ENCODE results near the gene TMEM141. TPM values are rescaled to one million over a fixed set of nuclear protein-coding genes. Genes with fewer than 3 reads are reported as not detected.

TMEM141 gene
- total and polyA plus RNA-seq, 2 of the 8 experiments (the other 6 are each of a cell fraction or from before 2014, with no cell fraction given): 51.1 to 137 TPM

- ChIA-PET POLR2A (ENCODE audit: partially characterized antibody) (interaction anchor here (0.6 to 10.8 kb wide), 5 partner anchors 8 to 54 kb away, joined by 3 to 96 read pairs (median 3); partner anchors contain the start of gene RABL6), CTCF (ENCODE audit: partially characterized antibody) (interaction anchor here (0.9 to 17.4 kb wide), 7 partner anchors 9 to 35 kb away, joined by 3 to 131 read pairs (median 4); partner anchors contain the start of gene AJM1)
- H3K36me3 ChIP-seq (ENCODE audit: control insufficient read depth in 2 of 4, insufficient read depth in 4 of 4, low read length in 3 of 4): peaks cover 5 to 22% (median 11%) of the 10 kb centered on the region in 4 experiments
- no peak overlapping the region for H2AFZ ChIP-seq (ENCODE audit: low read length)
- peaks cover 7 to 22% of the 10 kb centered on the region in 2 experiments for H4K20me1 ChIP-seq (replicated peaks in 1 of 2; ENCODE audit: control insufficient read depth in 1 of 2, insufficient read depth in 2 of 2, low read length in 2 of 2)
- no peak overlapping the region for H3K4me3 ChIP-seq (ENCODE audit: extremely low read depth in 1 of 4, insufficient read depth in 2 of 4, low read depth in 3 of 4, low read length in 4 of 4)
- H3K4me2 ChIP-seq (ENCODE audit: insufficient read depth in 1 of 2, low read depth in 2 of 2, low read length in 2 of 2): no peak overlapping the region
- H2BK15ac ChIP-seq (ENCODE audit: low read length): no peak overlapping the region
- H2AK5ac ChIP-seq (ENCODE audit: low read depth, low read length): no peak overlapping the region
- no peak overlapping the region for H3K9ac ChIP-seq (replicated peaks in 1 of 4; ENCODE audit: extremely low read depth in 1 of 4, low read depth in 3 of 4, low read length in 3 of 4)
- H3K23ac ChIP-seq (ENCODE audit: insufficient read length): no peak overlapping the region
- no peaks in the 10 kb centered on the region for H3K27me3 ChIP-seq (replicated peaks in 1 of 4; ENCODE audit: control insufficient read depth in 3 of 4, extremely low read depth in 1 of 4, insufficient read depth in 3 of 4, low read length in 3 of 4)
- no peak overlapping the region for H3K14ac ChIP-seq (ENCODE audit: insufficient read length)
- no peaks in the 10 kb centered on the region for H3K4me1 ChIP-seq (replicated peaks in 1 of 4; ENCODE audit: control insufficient read depth in 3 of 4, insufficient read depth in 4 of 4, low read length in 3 of 4)
- no peaks in the 10 kb centered on the region for H3K9me3 ChIP-seq (ENCODE audit: insufficient read depth in 2 of 2, low read depth in 1 of 2, low read length in 1 of 2)
- H4K5ac ChIP-seq (ENCODE audit: insufficient read length, low read depth, low read length): no peak overlapping the region
- no peak overlapping the region for H4K91ac ChIP-seq (replicated peaks; ENCODE audit: insufficient read length, low read length)
- H3K23me2 ChIP-seq (ENCODE audit: low read depth, low read length): no peaks in the 10 kb centered on the region
- H4K8ac ChIP-seq (ENCODE audit: extremely low read depth, insufficient read depth, low read length): no peak overlapping the region
- DNase-seq (ENCODE audit: low read depth in 1 of 2, low spot score in 2 of 2) (no peak), FAIRE-seq (no peak)
- peaks cover 6 to 37% of the 10 kb centered on the region in 2 experiments for H3K79me2 ChIP-seq (ENCODE audit: control insufficient read depth in 1 of 2, insufficient read depth in 2 of 2, low read length in 2 of 2)
- no peak overlapping the region for H3K18ac ChIP-seq (ENCODE audit: extremely low read depth, low read length)
- H2BK12ac ChIP-seq (ENCODE audit: low read depth, low read length): no peak overlapping the region
- no peak overlapping the region for H3K4ac ChIP-seq (replicated peaks; ENCODE audit: insufficient read length, low read depth, low read length)
- H3K27ac ChIP-seq (ENCODE audit: low read depth, low read length): no peak overlapping the region
- peaks cover 14% of the 10 kb centered on the region for H3K79me1 ChIP-seq (ENCODE audit: low read depth, low read length)
- H3K56ac ChIP-seq (replicated peaks; ENCODE audit: insufficient read length, low read depth, low read length): no peak overlapping the region
- no peak overlapping the region for H2BK120ac ChIP-seq (replicated peaks; ENCODE audit: low read depth, low read length)
- H2BK5ac ChIP-seq (ENCODE audit: low read depth, low read length): no peak overlapping the region
- WGBS, 2 experiments (ENCODE audit: extremely low coverage in 1 of 2, insufficient coverage in 1 of 2, insufficient read length in 1 of 2, insufficient replicate concordance in 2 of 2, low coverage in 1 of 2, low lambda C conversion rate in 2 of 2, missing lambda C conversion rate in 1 of 2): 6% methylated on average over 1 of the region's 1 CpG; no CpG with 5 or more reads in 1 of the 2 experiments
- H2BK20ac ChIP-seq (ENCODE audit: low read length): no peak overlapping the region
- TF ChIP-seq MAX (IDR thresholded peaks at IDR 0.05) (no peak), ZNF274 (IDR thresholded peaks at IDR 0.05; ENCODE audit: borderline replicate concordance, extremely low read depth, low read length) (no peak), SP2 (IDR thresholded peaks at IDR 0.05; ENCODE audit: low read length) (no peak), GABPA (IDR thresholded peaks at IDR 0.05; ENCODE audit: borderline replicate concordance, insufficient read depth, low read length) (no peak)
Observed at GRCh38 chr9:136815422-136815782, 24.3 kb downstream of the TMEM141 start.

Data from H1 (cell line).